Uterus (tissue), 4 donors: Measurements from ENCODE around the gene TMEM178B. TPM values are rescaled to one million over a fixed set of nuclear protein-coding genes. Genes with fewer than 3 reads are reported as not detected.

Experiments
- DNase-seq, 2 donors: peaks; one replicate each; pipeline ENCODE4 v3.0.0-alpha.2; 2019 to 2020
- H3K27ac ChIP-seq, 2 donors: fragments of 200-600 bp; sonication (generic); 1 replicate in 1 of 2; 2 replicates in 1 of 2; pipeline ENCODE4 v1.5.1; 2016 to 2018
- H3K27me3 ChIP-seq, 2 donors: fragments of 200-600 bp; sonication (generic); one replicate each; pipeline ENCODE4 v1.5.1; 2018 to 2019; ENCODE audit warnings: control low read depth in 1 of 2
- H3K36me3 ChIP-seq, 2 donors: fragments of 200-600 bp; sonication (generic); one replicate each; pipeline ENCODE4 v1.5.1; 2019; ENCODE audit warnings: control low read depth in 1 of 2
- H3K4me1 ChIP-seq, 2 donors: fragments of 200-600 bp; sonication (generic); one replicate each; pipeline ENCODE4 v1.5.1; 2018 to 2019; ENCODE audit warnings: control low read depth in 1 of 2
- H3K4me3 ChIP-seq, 2 donors: fragments of 200-600 bp; sonication (generic); 1 replicate in 1 of 2; 2 replicates in 1 of 2; pipeline ENCODE4 v1.5.1; 2018 to 2019; ENCODE audit warnings: mild to moderate bottlenecking in 1 of 2
- H3K9me3 ChIP-seq, 2 donors: fragments of 200-600 bp; sonication (generic); one replicate each; pipeline ENCODE4 v1.5.1; 2019; ENCODE audit warnings: control low read depth in 1 of 2
- CTCF ChIP-seq, 4 experiments: fragments of 200-600 bp in 2 of 4; fragments of 450-650 bp in 2 of 4; sonication (generic) in 2 of 4; IDR thresholded peaks; one replicate each; pipeline ENCODE4 v1.5.1; 2016 to 2019; ENCODE audit warnings: antibody characterized with exemption in 4 of 4, mild to moderate bottlenecking in 2 of 4, moderate library complexity in 1 of 4
- POLR2A ChIP-seq, 2 donors: fragments of 450-650 bp; IDR thresholded peaks; one replicate each; pipeline ENCODE4 v1.6.1; 2016; ENCODE audit warnings: antibody characterized with exemption in 2 of 2, mild to moderate bottlenecking in 1 of 2, moderate library complexity in 1 of 2
- intact Hi-C: fragments of 100-400 bp; cut with DNase I; formaldehyde crosslinking; loops from one replicate; pipeline ENCODE4 v1.15.1; 2023; ENCODE audit warnings: low total_unique reads
- total RNA-seq, 4 donors: library from RNA; depleted of rRNA in 3 of 4; stranded (reverse); fragments of >200 nt in 3 of 4; gene quantifications; one replicate each; pipeline versions ENCODE4 v1.1.0 to v1.2.4, GENCODE V29; 2014 to 2023
- donor health status: DM: yes; HTN: yes; CAD: no.

TMEM178B gene
- total RNA-seq, 4 donors from 2014 or later, result 0.76 to 3.0 TPM; not detected in 2

GRCh38 chr7:141184532-141185190 is 110.8 kb downstream of the TMEM178B start:
- H3K9me3 ChIP-seq, result no peaks in the 10 kb centered on the region
- H3K36me3 ChIP-seq, result no peaks in the 10 kb centered on the region
- DNase-seq, result no peak
- no peaks in the 10 kb centered on the region for H3K4me1 ChIP-seq
- H3K4me3 ChIP-seq, result no peak overlapping the region
- intact Hi-C loops, result no loop called here
- TF ChIP-seq CTCF (IDR thresholded peaks at IDR 0.05) (no peak), POLR2A (IDR thresholded peaks at IDR 0.05) (no peak)
- no peaks in the 10 kb centered on the region for H3K27me3 ChIP-seq
- H3K27ac ChIP-seq, result no peak overlapping the region

- Histone ChIP-seq H3K4me3 (no peak overlapping the region), H3K9me3 (no peaks in the 10 kb centered on the region), H3K36me3 (no peaks in the 10 kb centered on the region), H3K27ac (no peak overlapping the region), H3K4me1 (no peaks in the 10 kb centered on the region), H3K27me3 (no peaks in the 10 kb centered on the region)
- intact Hi-C loops, result no loop called here
- TF ChIP-seq POLR2A (IDR thresholded peaks at IDR 0.05) (no peak), CTCF (IDR thresholded peaks at IDR 0.05) (no peak)
- DNase-seq, result no peak
Measured at GRCh38 chr7:141185369-141185967, 111.6 kb downstream of the TMEM178B start.

GRCh38 chr7:141189231-141189630 is 115.4 kb downstream of the TMEM178B start:
- intact Hi-C loops, result no loop called here
- Histone ChIP-seq H3K9me3 (no peaks in the 10 kb centered on the region), H3K4me1 (no peaks in the 10 kb centered on the region), H3K27ac (no peak overlapping the region), H3K36me3 (no peaks in the 10 kb centered on the region), H3K4me3 (no peak overlapping the region), H3K27me3 (no peaks in the 10 kb centered on the region)
- TF ChIP-seq POLR2A (IDR thresholded peaks at IDR 0.05) (no peak), CTCF (IDR thresholded peaks at IDR 0.05) (no peak)
- no peak for DNase-seq

- Histone ChIP-seq H3K27ac (no peak overlapping the region), H3K36me3 (no peaks in the 10 kb centered on the region), H3K27me3 (no peaks in the 10 kb centered on the region), H3K9me3 (no peaks in the 10 kb centered on the region), H3K4me1 (no peaks in the 10 kb centered on the region), H3K4me3 (no peak overlapping the region)
- no peak for TF ChIP-seq POLR2A (IDR thresholded peaks at IDR 0.05)
- no peak for DNase-seq
- intact Hi-C loops, result no loop called here
Measured at GRCh38 chr7:141190495-141190894, 116.6 kb downstream of the TMEM178B start.

GRCh38 chr7:141191277-141191676 is 117.4 kb downstream of the TMEM178B start:
- no peak for DNase-seq
- TF ChIP-seq CTCF (IDR thresholded peaks at IDR 0.05), result no peak
- no peak for TF ChIP-seq POLR2A (IDR thresholded peaks at IDR 0.05)
- no peak overlapping the region for H3K27ac ChIP-seq
- no peaks in the 10 kb centered on the region for H3K9me3 ChIP-seq
- no peak overlapping the region for H3K4me3 ChIP-seq
- H3K36me3 ChIP-seq, result no peaks in the 10 kb centered on the region
- H3K4me1 ChIP-seq, result no peaks in the 10 kb centered on the region
- intact Hi-C loops, result no loop called here
- no peaks in the 10 kb centered on the region for H3K27me3 ChIP-seq
